Neuronal stem cell (in vitro differentiated cells): ENCODE data around the gene MROH7.

Experiments used
- DNase-seq: peaks from one replicate; pipeline ENCODE4 v3.0.0-alpha.2; 2013; ENCODE audit warnings: low spot score
- H2AFZ ChIP-seq: one replicate; pipeline ENCODE4 v1.6.1; 2013; ENCODE audit warnings: mild to moderate bottlenecking, low read length, inconsistent platforms
- H2AK5ac ChIP-seq: 2 replicates; pipeline ENCODE4 v1.6.1; 2013; ENCODE audit warnings: low read depth, mild to moderate bottlenecking, inconsistent platforms, low read length, moderate library complexity, mixed read lengths
- H2BK120ac ChIP-seq: 2 replicates; pipeline ENCODE4 v1.6.1; 2013; ENCODE audit warnings: low read depth, mild to moderate bottlenecking, inconsistent platforms, low read length, moderate library complexity, mixed read lengths
- H2BK12ac ChIP-seq: one replicate; pipeline ENCODE4 v1.6.1; 2013; ENCODE audit warnings: low read length, inconsistent platforms
- H2BK15ac ChIP-seq: 2 replicates; pipeline ENCODE4 v1.6.1; 2013; ENCODE audit warnings: mild to moderate bottlenecking, low read length, inconsistent platforms, mixed read lengths
- H2BK5ac ChIP-seq: one replicate; pipeline ENCODE4 v1.6.1; 2013; ENCODE audit warnings: inconsistent platforms, mild to moderate bottlenecking, low read length, moderate library complexity
- H3K14ac ChIP-seq: one replicate; pipeline ENCODE4 v1.6.1; 2013; ENCODE audit warnings: low read length, inconsistent platforms
- H3K18ac ChIP-seq: 2 replicates; pipeline ENCODE4 v1.6.1; 2013; ENCODE audit warnings: low read length, inconsistent platforms
- H3K23ac ChIP-seq: 2 replicates; pipeline ENCODE4 v1.6.1; 2013; ENCODE audit warnings: low read depth, mild to moderate bottlenecking, mixed read lengths, low read length, inconsistent platforms; ENCODE audit not compliant: poor library complexity
- H3K27ac ChIP-seq: replicated peaks from 3 replicates; pipeline ENCODE4 v1.5.1; 2013; ENCODE audit warnings: low read length, inconsistent platforms
- H3K27me3 ChIP-seq, 3 experiments: 2 replicates each; pipeline ENCODE4 v1.6.1; 2013; ENCODE audit warnings: low read length in 3 of 3, mild to moderate bottlenecking in 2 of 3, inconsistent platforms in 1 of 3, low read depth in 1 of 3, mixed read lengths in 1 of 3, moderate library complexity in 1 of 3; ENCODE audit not compliant: control insufficient read depth in 3 of 3, insufficient read depth in 3 of 3
- H3K36me3 ChIP-seq, 2 donors: replicated peaks in 1 of 2; 2 replicates each; pipeline ENCODE4 v1.6.1; 2013; ENCODE audit warnings: low read length in 2 of 2; ENCODE audit not compliant: control insufficient read depth in 2 of 2, insufficient read depth in 2 of 2
- H3K4ac ChIP-seq: 2 replicates; pipeline ENCODE4 v1.6.1; 2013; ENCODE audit warnings: inconsistent platforms, mild to moderate bottlenecking, low read length, moderate library complexity
- H3K4me1 ChIP-seq, 2 donors: 1 replicate in 1 of 2; 2 replicates in 1 of 2; pipeline ENCODE4 v1.6.1; 2013; ENCODE audit warnings: low read length in 2 of 2, low read depth in 1 of 2; ENCODE audit not compliant: control insufficient read depth in 2 of 2, insufficient read depth in 1 of 2
- H3K4me2 ChIP-seq: one replicate; pipeline ENCODE4 v1.6.1; 2013; ENCODE audit warnings: mild to moderate bottlenecking, low read length, inconsistent platforms; ENCODE audit not compliant: insufficient read depth, poor library complexity, severe bottlenecking
- H3K4me3 ChIP-seq, 2 donors: 2 replicates each; pipeline ENCODE4 v1.5.1; 2013; ENCODE audit warnings: low read length in 2 of 2, mild to moderate bottlenecking in 2 of 2, inconsistent platforms in 1 of 2, moderate library complexity in 1 of 2
- H3K79me1 ChIP-seq: one replicate; pipeline ENCODE4 v1.6.1; 2013; ENCODE audit warnings: low read depth, mild to moderate bottlenecking, inconsistent platforms, low read length, moderate library complexity
- H3K9ac ChIP-seq: one replicate; pipeline ENCODE4 v1.6.1; 2013; ENCODE audit warnings: mild to moderate bottlenecking, low read depth, low read length, inconsistent platforms; ENCODE audit not compliant: poor library complexity
- H3K9me3 ChIP-seq, 2 donors: replicated peaks in 1 of 2; 2 replicates each; pipeline versions ENCODE3 to v1.6.1; 2013; ENCODE audit warnings: low read length in 2 of 2, mild to moderate bottlenecking in 2 of 2, inconsistent platforms in 1 of 2, low read depth in 1 of 2, mixed read lengths in 1 of 2, moderate library complexity in 1 of 2; ENCODE audit not compliant: control insufficient read depth in 2 of 2, insufficient read depth in 1 of 2
- H4K8ac ChIP-seq: one replicate; pipeline ENCODE4 v1.6.1; 2013; ENCODE audit warnings: low read depth, mild to moderate bottlenecking, inconsistent platforms, low read length, moderate library complexity
- H4K91ac ChIP-seq: one replicate; pipeline ENCODE4 v1.6.1; 2013; ENCODE audit warnings: low read length, low read depth, mild to moderate bottlenecking, inconsistent platforms; ENCODE audit not compliant: poor library complexity
- WGBS, 2 donors: extraction: QIAGEN DNeasy Blood & Tissue Kit; methylation state at CpG; one replicate each; pipeline ENCODE4 v1.1.7; 2013; ENCODE audit warnings: missing lambda C conversion rate in 2 of 2, mixed read lengths in 1 of 2; ENCODE audit not compliant: insufficient read length in 2 of 2, insufficient replicate concordance in 1 of 2; ENCODE audit errors: extremely low coverage in 2 of 2; 5-methylcytosine and 5-hydroxymethylcytosine counted together

Gene MROH7

DNA sequence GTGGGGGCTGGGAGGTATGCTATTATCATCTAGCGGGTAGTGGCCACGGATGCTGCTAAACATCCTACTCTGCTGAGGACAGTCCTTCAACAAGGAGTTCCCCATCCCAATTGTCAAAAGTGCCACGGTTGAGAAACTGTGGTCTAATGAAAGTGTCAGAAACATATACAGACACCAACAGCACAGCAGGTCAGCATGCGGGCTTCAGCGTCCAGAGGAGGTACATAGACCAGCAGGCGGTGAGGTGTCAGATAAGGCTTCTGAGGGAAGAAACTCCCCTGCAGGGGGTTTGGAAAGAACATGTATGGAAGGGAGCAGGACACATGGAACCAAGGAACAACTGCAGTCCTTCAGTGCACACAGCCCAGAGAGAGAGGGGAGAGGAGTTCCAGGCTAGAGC is 69.3 kb downstream of the MROH7 start:
- Histone ChIP-seq H3K23ac (no peak overlapping the region), H2AK5ac (no peak overlapping the region), H3K4me1 (peaks cover 0 to 5% of the 10 kb centered on the region in 2 donors), H3K18ac (no peak overlapping the region), H2BK5ac (no peak overlapping the region), H3K4me2 (no peak overlapping the region), H4K8ac (no peak overlapping the region), H2BK15ac (no peak overlapping the region), H3K36me3 (no peaks in the 10 kb centered on the region), H3K27ac (no peak overlapping the region), H2BK12ac (no peak overlapping the region), H2BK120ac (no peak overlapping the region), H3K9ac (peak overlapping the region; percentile 63), H3K4ac (no peak overlapping the region), H3K79me1 (no peaks in the 10 kb centered on the region), H3K9me3 (no peaks in the 10 kb centered on the region), H4K91ac (no peak overlapping the region), H3K4me3 (no peak overlapping the region), H2AFZ (no peak overlapping the region), H3K14ac (no peak overlapping the region), H3K27me3 (peaks cover 0 to 47% (median 4%) of the 10 kb centered on the region in 3 experiments)
- no CpG with 5 or more reads among the region's 6 CpGs for WGBS, 2 donors
- no peak for DNase-seq

DNA sequence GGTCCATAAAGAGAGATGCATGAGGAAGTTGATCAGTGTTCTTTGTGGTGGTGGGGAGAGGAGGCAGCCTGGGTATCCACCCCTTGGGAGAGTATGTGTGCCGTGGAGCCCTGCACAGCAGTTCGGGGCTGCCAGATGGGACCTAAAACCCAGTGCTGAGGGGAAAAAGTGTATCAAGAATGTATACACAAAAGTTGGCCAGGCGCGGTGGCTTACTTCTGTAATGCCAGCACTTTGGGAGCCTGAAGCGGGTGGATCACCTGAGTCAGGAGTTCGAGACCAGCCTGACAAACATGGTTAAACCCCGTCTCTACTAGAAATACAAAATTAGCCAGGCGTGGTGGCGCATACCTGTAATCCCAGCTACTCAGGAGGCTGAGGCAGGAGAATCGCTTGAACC is 70.0 kb downstream of the MROH7 start:
- Histone ChIP-seq H2AK5ac (no peak overlapping the region), H2BK120ac (no peak overlapping the region), H3K9me3 (no peaks in the 10 kb centered on the region), H3K27me3 (peaks cover 0 to 42% (median 4%) of the 10 kb centered on the region in 3 experiments), H3K14ac (no peak overlapping the region), H2BK12ac (no peak overlapping the region), H2BK15ac (no peak overlapping the region), H3K18ac (no peak overlapping the region), H3K4me1 (peaks cover 2 to 5% of the 10 kb centered on the region in 2 donors), H2BK5ac (no peak overlapping the region), H3K36me3 (no peaks in the 10 kb centered on the region), H4K8ac (no peak overlapping the region), H3K4me2 (no peak overlapping the region), H3K4me3 (no peak overlapping the region), H3K9ac (no peak overlapping the region), H3K23ac (no peak overlapping the region), H3K4ac (no peak overlapping the region), H4K91ac (no peak overlapping the region), H2AFZ (no peak overlapping the region), H3K27ac (no peak overlapping the region), H3K79me1 (no peaks in the 10 kb centered on the region)
- no peak for DNase-seq
- no CpG with 5 or more reads among the region's 10 CpGs for WGBS, 2 donors

DNA sequence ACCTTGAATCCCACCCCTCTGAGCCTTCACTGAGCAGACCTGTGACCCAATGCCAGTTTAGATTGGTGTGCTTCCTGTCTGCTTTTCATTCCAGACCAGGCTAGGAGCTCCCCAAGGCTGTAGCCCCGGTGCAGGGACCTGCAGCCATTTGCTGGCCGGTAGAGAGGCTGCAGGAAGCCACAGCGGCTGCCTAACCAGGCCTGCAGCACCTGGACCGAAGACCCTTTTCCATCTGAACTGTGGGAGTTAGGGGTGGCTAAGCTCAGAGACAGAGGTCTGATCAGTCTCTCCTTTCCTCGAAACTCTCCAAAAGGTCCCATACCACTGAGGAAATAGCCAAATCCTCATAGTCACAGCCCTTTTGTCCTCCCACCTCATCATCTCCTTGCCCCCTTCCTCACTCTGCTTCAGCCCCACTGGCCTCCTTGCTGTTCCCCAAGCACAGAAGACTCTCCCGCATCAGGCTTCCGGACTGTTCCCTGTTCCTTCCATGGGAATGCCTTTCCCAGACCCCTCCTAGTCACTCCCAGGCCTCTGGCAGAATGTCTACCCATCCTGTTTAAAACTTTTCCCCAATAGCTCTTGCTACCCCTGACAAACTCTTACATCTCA is 73.4 kb downstream of the MROH7 start:
- Histone ChIP-seq H3K4me1 (peaks cover 5% of the 10 kb centered on the region in 2 donors), H3K14ac (no peak overlapping the region), H2BK5ac (peak overlapping the region; percentile 4), H2BK120ac (no peak overlapping the region), H3K4me2 (peak overlapping the region; percentile 72), H2AFZ (peak overlapping the region; percentile 93), H2BK12ac (no peak overlapping the region), H2BK15ac (no peak overlapping the region), H4K91ac (no peak overlapping the region), H3K36me3 (peaks cover 4 to 33% of the 10 kb centered on the region in 2 donors), H3K4me3 (peak overlapping the region in 1 of 2 donors; percentile 83), H3K79me1 (no peaks in the 10 kb centered on the region), H3K4ac (peak overlapping the region; percentile 59), H3K27ac (no peak overlapping the region), H3K27me3 (peaks cover 0 to 22% (median 4%) of the 10 kb centered on the region in 3 experiments), H2AK5ac (peak overlapping the region; percentile 66), H3K23ac (peak overlapping the region; percentile 23), H3K18ac (peak overlapping the region; percentile 54), H3K9me3 (no peaks in the 10 kb centered on the region), H3K9ac (peak overlapping the region; percentile 9), H4K8ac (peak overlapping the region; percentile 70)
- no peak for DNase-seq
- no CpG with 5 or more reads among the region's 7 CpGs for WGBS, 2 donors

DNA sequence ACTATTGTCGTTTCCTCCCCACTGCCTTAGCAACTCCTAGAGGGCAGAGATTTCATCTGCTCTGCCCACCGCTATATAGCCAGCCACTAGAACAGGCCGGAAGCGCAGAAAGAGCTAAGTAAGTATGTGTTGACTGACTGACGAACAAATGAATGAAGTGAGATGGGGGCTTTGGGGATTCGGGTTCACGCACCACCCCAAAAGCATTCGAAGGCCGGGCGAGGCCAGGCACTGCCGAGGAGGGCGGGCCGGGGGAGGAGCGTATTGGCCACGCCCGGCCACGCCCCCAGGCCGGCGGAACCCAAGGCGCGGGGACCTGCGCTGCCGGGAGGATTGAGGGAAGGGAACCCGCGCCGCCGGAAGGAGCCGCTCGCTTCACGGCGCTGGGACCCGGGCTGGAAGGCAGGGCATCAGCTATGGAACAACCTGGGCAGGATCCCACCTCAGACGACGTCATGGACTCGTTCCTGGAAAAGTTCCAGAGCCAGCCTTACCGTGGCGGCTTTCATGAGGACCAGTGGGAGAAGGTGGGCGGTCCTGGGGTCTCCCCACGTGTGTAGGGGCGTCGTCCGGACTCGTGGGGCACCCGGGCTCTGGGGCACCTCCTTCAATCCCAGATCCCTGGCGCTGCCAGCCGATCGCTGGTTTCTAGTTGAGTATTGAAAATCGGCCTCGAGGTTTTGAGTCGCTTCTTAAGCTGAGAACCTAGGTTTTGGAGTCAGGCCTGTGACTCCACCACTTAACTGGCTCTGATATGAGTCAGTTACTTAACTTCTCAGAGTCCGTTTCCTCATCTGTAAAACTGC is 74.1 kb downstream of the MROH7 start, which contains the start of gene TTC4:
Gene TTC4 (plus strand): TSS at position 369 of the 806 bp plus-strand sequence. CDS start 48 bp downstream, at position 417.
- no CpG with 5 or more reads among the region's 51 CpGs for WGBS, 2 donors
- peaks cover 0 to 19% (median 4%) of the 10 kb centered on the region in 3 experiments for H3K27me3 ChIP-seq

More for the DNA sequence above, 74.1 kb downstream of the MROH7 start, which contains the start of gene TTC4:
- no peak within 1 kb of the TSS for H3K27ac ChIP-seq
- peak within 1 kb of the TSS; percentile 83 to 85 for H3K4me3 ChIP-seq
- H3K4ac ChIP-seq = peak within 1 kb of the TSS; percentile 59
- H3K14ac ChIP-seq = no peak within 1 kb of the TSS
- peak within 1 kb of the TSS; percentile 66 for H2AK5ac ChIP-seq
- no peak within 1 kb of the TSS for H2BK12ac ChIP-seq
- H3K79me1 ChIP-seq = no peaks in the 10 kb centered on the region
- H3K23ac ChIP-seq = peak within 1 kb of the TSS; percentile 47
- H4K8ac ChIP-seq = peak within 1 kb of the TSS; percentile 70
- H3K9ac ChIP-seq = peak within 1 kb of the TSS; percentile 79
- peak within 1 kb of the TSS; percentile 93 for H2AFZ ChIP-seq
- peaks cover 5% of the 10 kb centered on the region in 2 donors for H3K4me1 ChIP-seq
- no peaks in the 10 kb centered on the region for H3K9me3 ChIP-seq
- peak within 1 kb of the TSS; percentile 72 for H3K4me2 ChIP-seq
- DNase-seq = peak; percentile 81
- peaks cover 4 to 40% of the 10 kb centered on the region in 2 donors for H3K36me3 ChIP-seq
- H3K18ac ChIP-seq = peak within 1 kb of the TSS; percentile 54
- H2BK15ac ChIP-seq = no peak within 1 kb of the TSS
- H4K91ac ChIP-seq = no peak within 1 kb of the TSS
- H2BK5ac ChIP-seq = peak within 1 kb of the TSS; percentile 4
- no peak within 1 kb of the TSS for H2BK120ac ChIP-seq
